ENCODE data around the gene TRNAU1AP. TPM values are rescaled to one million over a fixed set of nuclear protein-coding genes. Genes with fewer than 3 reads are reported as not detected.

The TRNAU1AP gene
- total RNA-seq, 4 donors from 2014 or later = 11.8 to 24.9 (median 19.3) TPM

GRCh38 chr1:28573564-28573963 is 20.7 kb downstream of the TRNAU1AP start:
- WGBS, 2 donors = 95 to 98% methylated on average over 11 of the region's 11 CpGs
- DNase-seq (ENCODE audit: low spot score in 2 of 2) = no peak

GRCh38 chr1:28577052-28577678 is 24.3 kb downstream of the TRNAU1AP start:
- 50 to 71% methylated on average over 1 of the region's 1 CpG for whole genome bisulfite sequencing, 2 donors
- H3K4me3 ChIP-seq (ENCODE audit: low read depth, poor library complexity, severe bottlenecking) = no peak overlapping the region
- TF ChIP-seq POLR2A (IDR thresholded peaks at IDR 0.05) (no peak), CTCF (IDR thresholded peaks at IDR 0.05) (no peak)
- DNase-seq (ENCODE audit: low spot score in 2 of 2) = no peak
- intact Hi-C loops (cut with DNase I; ENCODE audit: low total_unique reads) = no loop called here

More at GRCh38 chr1:28573564-28573963, 20.7 kb downstream of the TRNAU1AP start:
- intact Hi-C loops (cut with DNase I; ENCODE audit: low total_unique reads) = no loop called here
- TF ChIP-seq CTCF (IDR thresholded peaks at IDR 0.05) = no peak
- TF ChIP-seq POLR2A (IDR thresholded peaks at IDR 0.05) = no peak
- H3K4me3 ChIP-seq (ENCODE audit: low read depth, poor library complexity, severe bottlenecking) = no peak overlapping the region

GRCh38 chr1:28577738-28578536 is 25.1 kb downstream of the TRNAU1AP start:
- WGBS, 2 donors = 66 to 68% methylated on average over 6 of the region's 6 CpGs
- no peak for DNase-seq (ENCODE audit: low spot score in 2 of 2)
- no peak overlapping the region for H3K4me3 ChIP-seq (ENCODE audit: low read depth, poor library complexity, severe bottlenecking)
- TF ChIP-seq POLR2A (IDR thresholded peaks at IDR 0.05) = no peak
- no peak for TF ChIP-seq CTCF (IDR thresholded peaks at IDR 0.05)
- intact Hi-C loops (cut with DNase I; ENCODE audit: low total_unique reads) = no loop called here

GRCh38 chr1:28578696-28579218 is 25.9 kb downstream of the TRNAU1AP start:
- 68 to 70% methylated on average over 6 of the region's 6 CpGs for WGBS, 2 donors
- intact Hi-C loops (cut with DNase I; ENCODE audit: low total_unique reads) = no loop called here
- TF ChIP-seq POLR2A (IDR thresholded peaks at IDR 0.05) (no peak), CTCF (IDR thresholded peaks at IDR 0.05) (no peak)
- DNase-seq (ENCODE audit: low spot score in 2 of 2) = no peak
- H3K4me3 ChIP-seq (ENCODE audit: low read depth, poor library complexity, severe bottlenecking) = no peak overlapping the region

- WGBS, 2 donors = 88 to 92% methylated on average over 1 of the region's 1 CpG
- H3K4me3 ChIP-seq (ENCODE audit: low read depth, poor library complexity, severe bottlenecking) = no peak overlapping the region
Observed at GRCh38 chr1:28579401-28579800, 26.5 kb downstream of the TRNAU1AP start.

More at GRCh38 chr1:28579401-28579800, 26.5 kb downstream of the TRNAU1AP start:
- intact Hi-C loops (cut with DNase I; ENCODE audit: low total_unique reads) = no loop called here
- TF ChIP-seq CTCF (IDR thresholded peaks at IDR 0.05) = no peak
- no peak for TF ChIP-seq POLR2A (IDR thresholded peaks at IDR 0.05)
- no peak for DNase-seq (ENCODE audit: low spot score in 2 of 2)

Data from lower leg skin (tissue), 4 donors.